ENCODE results near the gene CDK5RAP2.

Gene CDK5RAP2

DNA sequence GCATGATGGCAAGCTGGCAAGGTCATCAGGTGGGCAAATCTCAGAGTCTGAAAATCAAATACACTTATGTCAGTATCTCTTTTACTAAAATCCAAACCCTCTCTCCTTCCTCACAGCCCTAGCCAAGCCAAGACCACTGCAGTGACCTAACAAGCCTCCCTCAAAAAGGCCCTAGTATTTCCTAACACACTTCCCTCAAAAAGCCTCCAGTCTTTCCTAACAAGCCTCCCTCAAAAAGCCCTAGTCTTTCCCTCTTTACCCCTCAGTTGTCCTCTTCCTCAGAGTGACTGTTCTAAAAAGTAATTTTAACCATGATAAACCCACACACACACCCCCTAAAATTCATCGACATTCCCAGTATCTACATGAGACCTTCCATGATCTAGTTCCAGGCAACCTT is 140.0 kb downstream of the CDK5RAP2 start:
- TF ChIP-seq, protein P1, sequence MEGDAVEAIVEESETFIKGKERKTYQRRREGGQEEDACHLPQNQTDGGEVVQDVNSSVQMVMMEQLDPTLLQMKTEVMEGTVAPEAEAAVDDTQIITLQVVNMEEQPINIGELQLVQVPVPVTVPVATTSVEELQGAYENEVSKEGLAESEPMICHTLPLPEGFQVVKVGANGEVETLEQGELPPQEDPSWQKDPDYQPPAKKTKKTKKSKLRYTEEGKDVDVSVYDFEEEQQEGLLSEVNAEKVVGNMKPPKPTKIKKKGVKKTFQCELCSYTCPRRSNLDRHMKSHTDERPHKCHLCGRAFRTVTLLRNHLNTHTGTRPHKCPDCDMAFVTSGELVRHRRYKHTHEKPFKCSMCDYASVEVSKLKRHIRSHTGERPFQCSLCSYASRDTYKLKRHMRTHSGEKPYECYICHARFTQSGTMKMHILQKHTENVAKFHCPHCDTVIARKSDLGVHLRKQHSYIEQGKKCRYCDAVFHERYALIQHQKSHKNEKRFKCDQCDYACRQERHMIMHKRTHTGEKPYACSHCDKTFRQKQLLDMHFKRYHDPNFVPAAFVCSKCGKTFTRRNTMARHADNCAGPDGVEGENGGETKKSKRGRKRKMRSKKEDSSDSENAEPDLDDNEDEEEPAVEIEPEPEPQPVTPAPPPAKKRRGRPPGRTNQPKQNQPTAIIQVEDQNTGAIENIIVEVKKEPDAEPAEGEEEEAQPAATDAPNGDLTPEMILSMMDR (IDR thresholded peaks at IDR 0.05; ENCODE audit: borderline replicate concordance, insufficient read depth, low read depth, low read length) = no peak
- no peak overlapping the region for H3K4me3 ChIP-seq (ENCODE audit: low read depth, low read length)

DNA sequence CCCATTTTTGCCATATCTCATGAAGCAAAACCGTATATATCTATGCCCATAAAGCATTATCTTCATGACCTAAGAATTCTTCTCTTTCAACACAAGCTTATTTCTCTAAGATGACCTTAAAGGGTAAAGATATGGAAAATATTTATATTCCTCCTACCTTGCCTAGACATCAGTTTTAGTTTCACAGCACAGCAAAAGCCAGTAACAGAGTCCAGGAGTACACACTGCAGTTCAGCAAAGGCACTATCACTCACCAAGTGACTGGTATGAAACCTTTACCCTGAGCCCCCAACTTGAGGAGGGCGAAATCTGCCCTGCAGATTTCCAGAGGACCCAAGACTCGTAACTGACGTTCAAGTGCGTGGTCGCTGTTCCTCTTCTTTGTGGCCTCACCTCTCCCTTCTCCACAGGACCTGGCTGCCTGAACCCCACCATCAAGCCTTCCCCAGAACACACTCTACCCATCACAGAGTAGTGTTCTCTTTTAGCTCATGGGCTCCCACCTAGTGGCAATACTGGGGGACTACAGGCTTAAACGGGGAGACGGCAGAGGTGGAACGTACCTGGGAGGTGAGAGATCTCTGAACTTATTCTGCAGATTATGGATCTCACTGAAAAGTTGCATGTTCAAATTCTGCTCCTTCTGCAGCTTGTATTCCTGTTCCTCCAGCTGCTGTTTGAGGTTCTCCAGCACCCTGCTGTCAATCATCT is 141.0 kb downstream of the CDK5RAP2 start:
- TF ChIP-seq, protein P1 (IDR thresholded peaks at IDR 0.05; ENCODE audit: borderline replicate concordance, insufficient read depth, low read depth, low read length) = peak; percentile 62; the same call in 1 of the 2 replicates

DNA sequence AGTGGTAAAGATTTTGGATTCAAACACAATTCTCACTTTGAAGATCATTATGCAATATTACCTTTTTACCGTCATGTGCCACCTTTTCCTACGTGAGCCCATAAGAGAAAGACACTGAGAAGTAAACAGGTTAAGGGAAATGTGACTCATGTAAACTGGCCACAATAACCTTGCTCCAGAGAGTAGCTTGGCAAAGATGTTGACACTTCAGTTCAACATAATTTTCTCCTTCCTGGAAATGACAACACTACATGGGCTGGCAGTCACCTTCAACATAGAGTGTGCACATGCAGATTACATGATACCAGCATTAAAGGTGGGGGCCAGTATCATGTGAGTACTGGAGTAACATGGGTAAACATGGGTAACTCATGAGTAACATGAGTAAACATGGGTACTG is 141.9 kb downstream of the CDK5RAP2 start:
- TF ChIP-seq, protein P1 (IDR thresholded peaks at IDR 0.05; ENCODE audit: borderline replicate concordance, insufficient read depth, low read depth, low read length) = no peak
- H3K4me3 ChIP-seq (ENCODE audit: low read depth, low read length) = no peak overlapping the region

More for the DNA sequence above, 141.0 kb downstream of the CDK5RAP2 start:
- H3K4me3 ChIP-seq (ENCODE audit: low read depth, low read length) = no peak overlapping the region

DNA sequence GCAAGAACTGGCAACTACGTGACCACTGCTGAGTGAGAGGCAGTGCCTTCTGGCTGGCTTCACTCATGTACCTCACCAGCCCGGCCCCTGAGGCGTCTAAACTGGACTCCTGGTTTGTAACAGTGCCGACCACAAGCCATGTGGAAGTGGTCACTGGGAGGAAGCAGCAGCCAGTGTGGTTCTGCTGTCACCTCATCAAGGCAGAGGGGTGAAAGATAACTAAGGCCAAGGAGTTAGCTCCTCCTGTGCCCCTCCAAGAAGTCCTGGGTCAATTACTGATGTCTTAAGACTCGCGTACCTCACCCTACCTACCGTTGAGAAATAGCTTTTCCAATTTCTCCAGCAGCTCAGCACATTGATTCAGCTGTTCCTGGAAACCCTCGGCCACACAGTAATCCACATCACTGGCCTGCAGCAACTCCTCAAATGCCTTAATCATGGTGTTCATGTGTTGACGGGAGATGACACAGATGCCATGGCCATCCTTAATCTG is 142.9 kb downstream of the CDK5RAP2 start:
- TF ChIP-seq, protein P1 (IDR thresholded peaks at IDR 0.05; ENCODE audit: borderline replicate concordance, insufficient read depth, low read depth, low read length) = no peak
- H3K4me3 ChIP-seq (ENCODE audit: low read depth, low read length) = no peak overlapping the region

DNA sequence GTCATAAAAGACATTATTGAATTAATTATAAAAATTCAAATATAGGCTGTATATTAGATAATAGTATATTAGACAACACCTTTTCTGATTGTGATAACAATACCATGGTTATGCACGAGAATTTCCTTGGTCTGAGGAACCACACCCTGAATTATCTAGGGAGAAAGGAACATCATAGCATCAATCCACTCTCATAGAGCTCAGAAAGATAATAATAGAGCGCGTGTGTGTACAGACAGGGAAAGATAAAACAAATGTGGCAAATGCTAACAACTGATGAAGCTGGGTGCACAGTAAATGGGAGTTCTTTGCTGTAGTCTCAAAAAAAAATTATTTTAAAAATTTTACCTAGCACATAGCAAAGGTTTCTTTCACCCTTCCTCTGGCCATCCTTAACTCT is 143.5 kb downstream of the CDK5RAP2 start:
- TF ChIP-seq, protein P1 (IDR thresholded peaks at IDR 0.05; ENCODE audit: borderline replicate concordance, insufficient read depth, low read depth, low read length) = no peak
- H3K4me3 ChIP-seq (ENCODE audit: low read depth, low read length) = no peak overlapping the region

DNA sequence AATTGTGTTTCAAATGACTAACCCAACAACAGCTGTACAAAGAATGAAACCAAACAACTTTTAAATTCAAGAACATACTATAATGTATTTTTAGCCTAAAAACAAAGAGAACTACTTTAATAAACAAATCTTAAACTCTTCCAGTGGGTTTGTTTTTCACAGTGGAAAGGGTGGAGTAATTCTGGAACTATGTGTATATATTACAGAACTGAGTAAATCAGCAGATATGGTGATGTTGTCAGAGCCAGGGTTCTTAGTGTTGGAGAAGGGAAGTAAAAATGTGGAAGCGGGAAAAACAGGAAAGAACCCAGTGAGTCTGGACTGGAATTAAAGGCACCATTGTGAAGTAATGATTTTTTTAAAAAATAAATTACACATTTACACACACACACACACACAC is 144.9 kb downstream of the CDK5RAP2 start:
- TF ChIP-seq, protein P1 (IDR thresholded peaks at IDR 0.05; ENCODE audit: borderline replicate concordance, insufficient read depth, low read depth, low read length) = no peak
- H3K4me3 ChIP-seq (ENCODE audit: low read depth, low read length) = no peak overlapping the region

DNA sequence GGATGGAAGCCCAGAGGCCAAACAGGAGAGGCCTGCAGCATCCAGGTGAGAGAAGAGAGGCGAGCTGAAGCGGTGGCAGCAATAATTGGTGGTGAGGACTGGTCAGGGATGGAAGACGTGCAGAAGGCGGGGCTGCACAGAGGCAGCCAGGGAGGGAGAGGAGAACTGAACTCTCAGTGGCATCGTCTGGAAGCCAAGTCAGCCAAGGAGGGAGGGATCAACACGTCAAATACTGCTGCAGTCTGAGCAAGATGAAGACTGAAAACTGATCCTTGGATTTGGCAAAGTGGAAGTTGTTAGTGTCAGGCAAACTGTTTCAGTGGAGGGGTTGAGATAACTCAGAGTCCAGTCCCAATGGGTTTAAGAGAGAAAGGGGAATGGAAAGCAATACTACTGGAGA is 145.4 kb downstream of the CDK5RAP2 start:
- TF ChIP-seq, protein P1 (IDR thresholded peaks at IDR 0.05; ENCODE audit: borderline replicate concordance, insufficient read depth, low read depth, low read length) = no peak
- H3K4me3 ChIP-seq (ENCODE audit: low read depth, low read length) = no peak overlapping the region
